ENCODE measurements around the gene CHST3.

CHST3 gene

DNA sequence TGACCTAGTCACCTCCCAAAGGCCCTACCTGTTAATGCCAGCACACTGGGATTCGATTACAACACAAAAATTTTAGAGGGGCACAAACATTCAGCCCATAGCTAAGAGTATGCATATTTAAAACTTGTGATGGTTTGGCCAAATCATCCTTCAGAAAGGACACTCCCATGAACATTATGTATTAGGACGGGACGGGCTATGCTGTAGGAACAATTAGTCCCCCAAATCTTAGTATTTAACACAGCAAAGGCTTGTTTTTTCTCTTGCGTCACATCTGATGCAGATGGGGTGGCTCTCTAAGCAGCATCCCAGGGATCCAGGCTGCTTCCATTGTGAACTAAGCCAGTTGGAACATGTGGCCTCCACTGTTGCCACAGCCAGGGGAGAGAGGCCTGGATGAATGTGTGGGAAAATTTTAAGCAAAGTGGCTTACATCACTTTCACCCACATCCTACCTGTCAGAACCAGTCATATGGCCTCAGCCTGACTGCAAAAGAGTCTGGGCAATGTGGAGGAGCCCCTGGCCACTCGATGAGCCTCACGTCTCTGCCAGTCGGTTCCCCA lies 26.6 kb downstream of the CHST3 start:
- no peak for DNase-seq

DNA sequence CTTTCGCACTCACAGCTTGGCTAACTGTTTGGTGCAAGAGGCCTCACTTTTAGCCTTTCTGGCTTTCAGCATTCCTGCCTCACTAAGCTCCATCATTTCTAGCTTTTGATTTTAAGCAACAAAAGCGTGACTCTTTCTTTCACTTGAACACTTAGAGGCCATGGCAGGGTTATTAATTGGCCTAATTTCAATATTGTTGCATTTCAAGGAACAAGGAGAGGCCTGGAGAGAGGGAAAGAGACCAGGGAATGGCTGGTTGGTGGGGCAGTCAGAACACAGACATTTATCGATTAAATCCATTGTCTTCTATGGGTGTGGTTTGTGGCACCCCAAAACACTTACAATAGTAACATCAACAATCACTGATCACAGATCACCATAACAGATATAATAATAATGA lies 31.3 kb downstream of the CHST3 start:
- no peak for DNase-seq

DNA sequence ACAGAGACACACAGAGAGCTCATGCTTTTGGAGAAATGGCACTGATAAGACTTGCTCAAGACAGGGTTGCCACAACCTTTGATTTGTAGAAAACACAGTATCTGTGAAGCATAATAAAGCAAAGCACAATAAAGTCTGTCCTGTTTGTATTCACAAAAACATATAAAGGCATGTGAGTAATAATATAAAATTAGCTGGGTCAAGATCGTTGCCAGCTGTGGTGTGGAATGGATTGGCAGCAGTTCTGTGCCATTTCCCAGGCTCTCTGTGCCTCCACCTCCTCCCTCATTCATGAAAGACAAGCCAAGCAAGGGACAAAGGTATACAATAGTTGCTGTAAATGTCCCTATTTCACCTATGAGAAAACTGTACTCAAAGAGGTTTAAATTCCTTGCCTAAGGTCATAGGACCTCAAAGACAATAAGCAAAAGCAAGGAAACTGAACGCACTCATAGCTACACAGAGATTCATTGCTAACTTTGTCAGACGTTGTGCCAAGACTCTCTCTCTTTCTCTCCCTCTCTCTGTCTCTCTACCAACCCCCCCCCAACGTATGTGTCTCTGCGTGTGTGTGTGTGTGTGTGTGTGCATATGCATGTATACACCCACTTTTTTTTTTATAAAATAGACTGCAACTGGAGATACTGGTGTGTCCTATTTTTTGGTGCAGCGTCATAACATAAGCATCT lies 31.8 kb downstream of the CHST3 start:
- DNase-seq: no peak

DNA sequence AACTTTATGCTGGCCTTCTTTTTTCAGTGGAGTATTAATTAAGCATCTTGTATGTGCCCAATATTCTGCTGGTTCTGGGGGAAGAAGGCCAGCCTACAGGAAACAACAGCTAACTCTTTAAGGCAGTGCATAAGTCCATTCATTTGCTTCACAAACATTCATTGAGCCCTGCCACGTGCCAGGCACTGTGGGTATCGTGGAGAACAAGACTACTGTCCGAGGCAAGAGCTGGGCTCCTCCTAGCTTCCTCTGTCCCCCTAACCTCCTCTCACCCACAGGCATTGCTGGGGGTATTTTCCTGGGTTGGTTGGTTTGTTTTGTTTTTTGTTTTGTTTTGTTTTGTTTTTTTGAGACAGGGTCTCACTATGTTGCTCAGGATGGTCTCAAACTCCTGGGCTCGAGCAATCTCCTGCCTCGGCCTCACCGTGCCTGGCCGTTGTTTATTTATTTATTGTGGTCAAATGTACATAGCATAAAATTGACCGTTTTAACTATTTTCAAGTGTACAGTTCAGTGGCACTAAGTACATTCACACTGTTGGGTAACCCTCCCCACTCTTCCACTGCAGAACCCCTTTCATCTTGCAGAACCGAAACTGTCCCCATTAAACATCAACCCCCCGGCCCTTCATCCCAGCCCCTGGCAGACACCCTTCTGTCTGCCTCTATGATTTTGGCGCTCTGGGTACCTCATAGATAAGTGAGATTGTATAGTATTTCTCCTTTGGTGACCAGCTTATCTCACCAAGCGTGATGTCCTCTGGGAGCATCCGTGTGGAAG lies 32.6 kb downstream of the CHST3 start:
- DNase-seq: no peak

DNA sequence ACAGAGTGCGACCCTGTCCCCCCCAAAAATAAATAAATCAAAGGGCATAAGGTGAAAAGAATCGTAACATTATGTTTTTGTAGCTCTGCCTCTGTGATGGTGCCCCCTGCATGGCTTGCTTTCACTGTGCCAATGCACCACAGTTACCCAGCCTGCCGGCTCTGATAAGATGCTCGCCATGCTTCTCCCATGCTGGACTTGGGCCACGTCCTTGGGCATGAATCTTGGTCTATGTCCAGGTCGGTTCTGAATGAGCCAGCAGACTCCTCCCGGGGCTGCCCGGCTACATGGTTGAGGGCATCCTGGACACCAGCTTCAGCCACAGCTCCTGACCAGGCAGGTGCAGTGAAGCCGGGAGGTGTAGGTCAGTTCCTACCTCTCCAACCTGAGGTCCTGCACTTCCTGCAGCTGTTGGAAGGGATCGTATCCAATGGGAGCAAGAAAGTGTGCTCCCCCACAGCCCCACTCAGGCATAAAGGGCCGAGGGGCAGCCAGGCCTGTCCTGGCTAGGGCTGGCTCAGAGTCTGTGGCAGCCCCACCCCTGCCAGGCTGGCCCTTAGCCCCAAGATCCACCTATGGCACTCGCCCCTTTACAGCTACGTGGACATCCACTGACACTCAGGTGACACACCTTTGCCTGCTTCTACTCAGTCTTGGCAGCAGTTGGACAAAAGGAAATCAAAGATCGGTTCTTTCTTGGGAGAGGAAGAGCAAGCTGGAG lies 34.1 kb downstream of the CHST3 start:
- no peak for DNase-seq

DNA sequence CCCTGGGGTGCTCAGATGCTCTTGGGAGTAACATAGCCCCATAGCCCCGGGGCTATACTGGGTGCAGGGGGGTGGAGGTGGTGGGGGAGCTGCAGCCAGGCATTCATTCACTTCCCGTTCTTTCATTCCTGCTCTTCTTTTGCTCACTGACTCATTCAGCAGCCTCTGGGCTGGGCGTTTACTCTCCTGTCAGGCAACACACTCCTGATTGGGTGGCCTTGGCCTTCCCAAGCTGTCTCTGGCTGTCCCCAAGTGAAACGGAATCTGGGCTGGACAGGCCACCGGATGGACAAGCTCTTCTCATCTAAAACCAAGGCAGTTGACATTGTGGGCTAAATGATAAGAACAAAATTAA lies 34.6 kb downstream of the CHST3 start:
- DNase-seq: no peak

DNA sequence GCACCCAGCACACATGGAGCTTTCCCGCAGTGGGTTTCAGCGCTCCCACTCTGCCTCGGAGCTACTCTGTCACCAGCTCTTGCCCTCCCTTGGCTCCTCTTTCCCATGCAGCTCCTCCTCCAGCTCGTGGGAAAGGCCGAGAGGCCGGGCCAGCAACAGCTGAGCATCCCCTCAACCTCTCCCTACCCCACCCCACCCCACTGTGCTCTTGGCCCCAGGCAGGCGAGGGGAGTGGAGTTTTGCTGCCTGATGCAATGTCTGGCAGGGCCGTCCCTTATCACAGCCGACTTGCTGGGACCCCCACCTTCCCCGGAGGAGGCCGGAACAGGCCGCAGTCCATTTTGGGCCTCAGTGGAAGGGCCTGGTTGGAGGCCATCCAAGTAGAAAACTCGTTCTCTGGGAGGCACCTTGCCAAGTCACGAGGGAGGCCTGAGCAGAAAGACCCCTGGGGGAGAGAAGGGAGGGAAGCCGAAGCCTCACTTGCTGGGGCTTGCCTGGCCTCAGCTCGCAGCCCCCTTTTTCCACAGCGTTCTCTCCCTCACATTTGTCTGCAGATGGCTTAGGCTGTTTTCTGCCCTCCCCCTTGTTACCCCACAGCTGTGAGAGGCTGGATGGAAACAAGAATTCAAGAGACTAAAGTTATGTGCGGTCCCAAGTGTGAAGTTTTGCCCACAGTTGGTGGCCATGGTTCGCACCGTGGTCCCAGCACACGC lies 35.3 kb downstream of the CHST3 start:
- no peak for DNase-seq

DNA sequence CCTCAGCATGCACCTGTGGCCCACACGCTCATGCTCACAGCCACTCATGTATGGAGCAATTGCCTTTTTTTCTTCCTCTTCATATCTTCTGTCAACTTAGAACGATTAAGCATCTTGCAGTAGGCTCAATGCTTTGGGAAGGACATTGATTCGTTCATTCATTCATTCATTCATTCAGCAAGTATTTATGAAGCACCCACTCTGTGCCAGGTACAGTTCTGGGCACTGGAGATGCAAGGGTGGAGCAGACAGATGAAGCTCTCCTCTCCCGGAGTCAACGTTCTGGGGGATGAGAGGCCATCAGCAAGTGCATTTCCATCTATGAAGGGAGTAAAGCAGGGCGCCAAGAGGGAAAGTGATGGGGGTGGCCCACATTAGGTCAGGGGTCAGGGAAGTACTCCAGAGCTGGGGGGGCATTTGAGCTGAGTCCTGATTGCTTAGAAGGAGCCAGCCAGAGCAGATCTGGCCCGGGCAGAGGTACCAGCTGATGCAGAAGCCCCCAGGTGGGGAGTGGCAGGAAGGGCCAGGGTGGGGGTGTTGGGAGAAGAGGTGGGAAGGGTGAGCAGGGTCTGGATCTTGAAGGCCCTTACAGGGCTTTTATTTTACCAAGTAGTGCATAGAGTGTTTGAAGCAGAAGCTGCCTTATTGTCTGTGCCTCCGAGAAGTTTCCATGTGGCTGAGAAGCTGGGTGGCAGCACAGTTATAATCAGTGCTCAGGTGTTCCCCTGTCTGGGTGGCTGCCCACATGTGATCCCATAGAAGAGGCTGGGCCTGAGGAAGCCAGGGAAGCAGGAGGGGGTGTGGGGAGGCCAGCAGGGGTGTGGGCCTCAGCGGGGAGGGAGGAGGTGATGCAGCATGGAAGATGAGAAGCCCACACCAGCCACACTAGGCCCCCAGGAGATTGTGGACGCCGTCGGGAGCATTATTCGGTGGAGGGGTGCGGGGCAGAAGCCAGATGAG lies 36.2 kb downstream of the CHST3 start:
- DNase-seq: no peak

DNA sequence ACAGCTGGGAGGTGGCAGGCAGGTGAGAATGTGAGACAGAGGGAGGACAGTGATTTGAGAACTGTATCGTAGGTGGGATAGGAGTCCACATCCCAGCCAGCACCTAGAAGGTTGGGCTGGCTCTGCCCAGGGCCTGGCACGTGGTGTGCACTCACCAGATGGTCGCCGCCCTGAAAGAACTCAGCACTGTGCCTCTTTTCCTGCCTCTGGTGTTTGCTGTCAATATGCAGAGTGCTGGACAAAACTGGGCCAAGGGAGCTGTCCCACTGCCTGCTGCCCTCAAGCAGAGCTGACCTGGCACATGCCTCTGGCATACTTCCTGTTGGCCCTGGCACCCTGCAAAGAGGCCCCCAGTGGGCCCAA lies 36.8 kb downstream of the CHST3 start:
- no peak for DNase-seq

DNA sequence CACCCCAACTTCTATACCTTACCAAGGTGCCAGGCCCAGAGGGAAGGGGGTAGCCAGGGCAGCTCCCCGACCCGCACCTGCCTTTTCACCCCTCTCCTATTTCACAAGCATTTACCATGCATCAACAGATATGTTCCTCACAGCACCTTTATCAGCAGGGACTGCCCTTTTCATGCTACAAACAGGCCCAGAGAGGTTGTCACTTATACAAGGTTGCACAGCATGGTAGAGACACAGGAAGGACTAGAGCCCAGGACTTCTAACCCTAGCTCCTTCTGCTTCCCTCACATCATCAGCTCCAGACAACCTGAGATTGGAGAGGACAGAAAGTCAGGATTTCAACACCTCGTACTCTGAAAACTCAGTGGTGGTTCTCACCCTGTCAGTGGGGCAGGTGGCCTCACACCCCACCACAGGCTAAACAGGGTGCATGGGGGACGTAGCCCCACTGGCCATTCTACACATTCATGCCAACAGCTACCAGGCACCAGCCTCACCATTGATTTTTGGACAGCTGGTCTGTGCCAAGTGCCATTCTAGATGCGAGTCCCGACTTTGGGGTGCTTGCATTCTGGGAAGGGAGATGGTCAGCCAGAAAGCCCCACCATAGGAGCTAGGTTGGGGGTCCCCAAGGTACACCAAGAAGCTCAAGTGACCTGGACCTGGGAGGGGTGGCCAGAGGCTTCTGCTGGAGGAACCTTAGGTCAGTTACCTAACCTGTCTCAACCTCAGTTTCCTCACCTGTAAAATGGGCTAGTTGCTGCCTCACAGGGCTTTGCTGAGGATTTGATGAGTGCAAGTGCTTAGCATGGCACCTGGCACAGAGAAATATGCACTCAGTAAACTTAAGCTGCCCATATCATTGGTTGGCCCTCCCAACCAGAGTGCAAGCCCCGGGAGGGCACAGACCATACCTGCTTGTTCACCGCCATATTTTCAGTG lies 38.4 kb downstream of the CHST3 start:
- no peak for DNase-seq

DNA sequence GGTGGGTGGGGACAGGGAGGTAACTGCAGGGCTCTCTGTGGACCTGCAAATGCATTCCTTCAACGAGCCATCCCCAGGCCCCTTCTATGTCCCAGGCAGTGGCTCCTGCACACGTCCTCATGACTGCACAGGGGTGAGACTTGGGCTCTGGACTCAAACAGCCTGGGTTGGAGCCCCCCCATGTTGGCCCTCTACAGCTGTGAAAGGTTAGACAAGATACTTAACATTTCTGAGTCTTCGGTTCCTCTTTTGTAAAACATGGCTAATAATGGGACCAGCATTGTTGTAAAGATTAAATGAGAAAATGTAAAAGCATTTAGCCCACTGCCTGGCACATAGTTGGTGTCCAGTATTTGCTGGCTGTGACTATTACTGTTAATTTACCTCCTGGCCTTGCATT lies 41.8 kb downstream of the CHST3 start:
- no peak for DNase-seq

DNA sequence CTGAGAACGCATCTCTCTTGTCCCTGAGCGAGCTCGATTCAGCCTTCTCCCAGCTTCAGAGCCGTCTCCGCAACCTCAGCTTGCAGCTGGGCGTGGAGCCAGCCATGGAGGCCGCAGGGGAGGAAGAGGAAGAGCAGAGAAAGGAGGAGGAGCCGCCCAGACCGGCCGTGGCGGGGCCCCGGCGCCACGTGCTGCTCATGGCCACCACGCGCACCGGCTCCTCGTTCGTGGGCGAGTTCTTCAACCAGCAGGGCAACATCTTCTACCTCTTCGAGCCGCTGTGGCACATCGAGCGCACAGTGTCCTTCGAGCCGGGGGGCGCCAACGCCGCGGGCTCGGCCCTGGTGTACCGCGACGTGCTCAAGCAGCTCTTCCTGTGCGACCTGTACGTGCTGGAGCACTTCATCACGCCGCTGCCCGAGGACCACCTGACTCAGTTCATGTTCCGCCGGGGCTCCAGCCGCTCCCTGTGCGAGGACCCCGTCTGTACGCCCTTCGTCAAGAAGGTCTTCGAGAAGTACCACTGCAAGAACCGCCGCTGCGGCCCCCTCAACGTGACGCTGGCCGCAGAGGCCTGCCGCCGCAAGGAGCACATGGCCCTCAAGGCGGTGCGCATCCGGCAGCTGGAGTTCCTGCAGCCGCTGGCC lies 43.2 kb downstream of the CHST3 start:
- no peak for DNase-seq

DNA sequence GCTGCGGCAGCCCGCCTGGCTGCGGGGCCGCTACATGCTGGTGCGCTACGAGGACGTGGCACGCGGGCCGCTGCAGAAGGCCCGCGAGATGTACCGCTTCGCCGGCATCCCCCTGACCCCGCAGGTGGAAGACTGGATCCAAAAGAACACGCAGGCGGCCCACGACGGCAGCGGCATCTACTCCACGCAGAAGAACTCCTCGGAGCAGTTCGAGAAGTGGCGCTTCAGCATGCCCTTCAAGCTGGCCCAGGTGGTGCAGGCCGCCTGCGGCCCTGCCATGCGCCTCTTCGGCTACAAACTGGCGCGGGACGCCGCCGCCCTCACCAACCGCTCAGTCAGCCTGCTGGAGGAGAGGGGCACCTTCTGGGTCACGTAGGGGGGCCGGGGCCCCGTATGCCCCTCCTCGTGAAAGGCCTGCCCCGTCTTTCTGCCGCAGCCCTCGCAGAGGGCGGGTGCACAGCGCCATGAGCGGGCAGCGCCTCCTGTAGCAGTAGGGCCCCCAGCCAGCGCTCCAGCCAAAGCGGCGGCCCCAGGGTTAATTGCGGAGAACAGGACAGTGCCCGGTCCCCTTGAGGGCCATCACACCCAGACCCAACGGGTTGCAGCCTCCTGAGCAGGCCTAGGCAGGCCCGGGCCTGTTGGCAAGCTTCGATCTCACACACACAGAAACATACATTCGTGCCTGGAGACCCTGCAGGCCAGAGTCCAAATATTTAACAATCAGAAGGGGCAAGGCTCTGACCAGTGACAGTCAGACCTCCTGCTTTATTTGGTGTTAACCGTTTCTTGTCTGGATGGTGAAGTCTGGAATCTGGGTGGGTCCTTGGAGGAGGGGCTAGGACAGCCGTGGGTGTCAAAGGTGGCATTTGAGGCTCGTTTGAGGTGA lies 44.1 kb downstream of the CHST3 start:
- DNase-seq: no peak

DNA sequence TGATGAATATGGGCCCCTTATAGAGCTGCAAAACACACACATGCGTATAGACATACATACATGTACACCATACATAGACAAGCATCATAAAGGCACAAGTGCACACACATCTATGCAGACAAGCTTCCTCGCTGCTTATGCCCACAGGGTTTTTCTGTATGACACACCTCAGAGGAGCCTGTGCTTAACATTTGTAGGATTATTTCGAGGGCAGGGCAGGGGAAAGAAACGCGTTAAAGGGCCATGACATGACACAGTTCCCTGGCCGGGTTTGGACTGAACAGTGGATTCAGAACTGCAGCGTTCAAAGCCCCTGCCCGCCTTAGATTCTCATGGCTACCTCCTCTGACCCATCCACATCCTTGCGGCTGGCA lies 44.8 kb downstream of the CHST3 start:
- no peak for DNase-seq

DNA sequence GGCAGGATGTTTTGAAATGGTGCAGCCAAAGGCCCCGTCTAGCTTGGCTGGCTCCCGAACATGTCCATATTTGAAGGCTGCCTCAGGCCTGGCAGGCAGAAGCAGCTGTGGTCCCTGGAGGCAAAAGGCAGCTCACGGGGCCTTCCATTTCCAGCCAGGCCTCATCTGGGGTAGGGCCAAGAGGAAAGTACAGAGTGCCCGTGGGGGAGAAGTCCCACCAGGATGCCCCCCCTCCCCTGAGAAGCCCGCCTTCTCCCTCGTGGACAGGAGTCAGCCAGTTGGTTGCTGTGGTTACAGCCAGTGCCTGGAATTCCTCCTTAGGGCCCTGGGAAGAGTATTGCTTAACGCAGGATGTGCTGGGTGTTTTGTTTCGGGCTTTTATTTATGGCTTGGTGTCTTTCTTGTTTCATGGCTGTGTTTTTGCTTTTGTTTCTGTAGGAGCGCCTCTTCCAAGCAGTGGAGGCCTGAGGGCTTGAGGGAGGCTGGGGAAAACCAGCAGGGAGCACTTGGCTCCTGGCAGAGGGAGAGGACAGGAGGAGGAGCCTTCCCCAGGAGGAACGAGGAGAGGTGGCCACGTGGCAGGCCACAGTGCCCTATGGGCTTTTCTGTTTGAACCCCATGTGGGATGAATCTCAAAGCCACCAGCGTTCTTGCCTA lies 45.4 kb downstream of the CHST3 start:
- DNase-seq: no peak

DNA sequence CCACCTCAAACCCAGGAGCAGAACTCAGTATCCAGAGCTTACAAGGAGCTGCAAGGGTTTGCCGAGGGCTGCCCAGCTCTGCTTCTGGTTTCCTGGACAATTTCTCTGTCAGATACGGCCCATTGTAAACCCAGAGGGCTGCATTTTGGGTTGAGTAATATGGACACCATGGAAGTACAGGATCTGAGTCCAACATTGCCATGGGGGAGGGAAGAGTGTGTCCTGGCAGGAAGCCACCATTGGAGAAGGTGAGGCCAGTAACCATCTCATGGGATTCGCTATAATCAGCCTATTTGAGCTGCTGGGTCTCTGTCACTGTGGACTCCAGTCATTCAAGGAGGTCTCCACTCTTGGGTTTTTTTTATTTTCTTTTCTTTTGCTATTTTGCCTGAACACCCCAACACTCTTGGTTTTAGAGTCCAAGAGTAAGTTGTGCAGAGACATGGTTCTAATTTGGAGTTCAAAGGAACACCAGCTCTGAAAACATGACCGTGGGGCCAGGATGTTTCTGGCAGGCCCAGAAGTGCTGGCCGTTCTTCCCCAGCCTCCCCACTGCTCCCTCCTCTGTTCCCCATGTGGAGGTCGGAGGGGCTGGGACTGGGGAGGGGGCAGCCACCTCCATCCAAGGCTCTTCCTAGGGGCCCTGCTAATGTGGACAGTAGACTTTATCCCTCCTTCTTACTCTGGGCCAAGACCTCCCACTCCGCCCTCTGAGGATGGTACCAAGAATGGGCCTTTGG lies 46.2 kb downstream of the CHST3 start:
- no peak for DNase-seq

DNA sequence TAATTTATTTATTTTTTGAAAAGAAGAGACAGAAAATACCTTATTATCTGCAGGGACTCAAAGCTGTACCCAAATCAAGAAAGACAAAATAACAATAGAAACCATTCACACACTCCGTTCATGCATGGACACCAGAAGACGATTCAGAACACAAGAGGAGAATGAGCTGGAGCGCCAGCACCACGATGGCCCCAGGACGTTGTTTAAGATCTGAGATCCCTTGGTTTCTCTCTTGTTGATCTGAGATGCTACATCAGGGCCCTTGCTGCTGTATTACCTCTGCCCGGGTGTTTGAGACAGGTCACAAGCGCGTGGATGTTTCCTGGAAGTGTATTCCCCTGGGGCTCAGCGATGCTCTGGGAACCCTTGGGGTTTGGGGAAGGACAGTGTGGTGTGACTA lies 46.8 kb downstream of the CHST3 start:
- no peak for DNase-seq

DNA sequence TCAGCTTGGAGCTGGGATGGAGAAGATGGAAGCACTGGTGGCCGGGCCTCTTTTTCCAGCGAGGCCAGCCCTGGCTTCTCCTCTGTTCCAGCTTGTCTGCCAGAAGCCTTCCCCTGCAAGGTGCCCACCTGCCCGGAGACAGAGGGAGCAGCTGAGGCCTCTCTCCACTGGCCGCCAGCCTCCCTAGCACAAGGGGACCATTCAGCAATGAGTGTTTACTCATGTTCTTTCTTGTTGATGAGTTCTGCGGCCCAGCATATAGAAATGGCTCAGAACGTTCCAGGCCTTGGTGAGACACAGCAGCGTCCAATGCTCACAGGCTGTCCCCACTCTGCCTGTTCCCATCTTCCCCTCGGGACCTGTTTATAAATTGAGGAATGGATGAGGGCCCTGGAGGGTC lies 47.3 kb downstream of the CHST3 start:
- no peak for DNase-seq

Measured in inflammatory macrophage (primary cell).